ENCODE measurements around the gene ZNF445.
"Not testable (repeated sequence)": the region's sequence is repeated elsewhere in the genome, so short reads cannot be mapped to it uniquely, and the experiment has no call there.

ZNF445 gene

DNA sequence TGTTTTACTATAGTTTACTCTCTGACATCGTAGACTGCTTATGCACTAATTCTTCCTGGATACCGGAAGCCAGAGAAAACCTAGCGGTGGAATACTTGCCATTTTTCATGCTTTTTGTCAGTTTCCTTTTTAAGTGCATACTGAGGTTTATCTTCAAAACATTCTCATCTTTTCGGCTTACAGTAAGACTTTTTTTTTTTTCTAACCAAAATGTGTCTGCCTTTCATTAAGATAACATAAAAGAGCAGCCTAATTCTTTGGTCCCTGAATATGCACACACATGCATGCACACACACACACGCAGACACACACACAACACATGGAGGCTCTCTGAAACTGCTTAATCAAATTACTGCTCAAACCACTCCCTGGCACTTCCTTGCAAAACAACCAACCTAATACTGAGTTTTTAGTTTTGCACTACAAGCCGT is 1.3 kb downstream of the ZNF445 start:
- DNase-seq (ENCODE audit: low spot score), result no peak

DNA sequence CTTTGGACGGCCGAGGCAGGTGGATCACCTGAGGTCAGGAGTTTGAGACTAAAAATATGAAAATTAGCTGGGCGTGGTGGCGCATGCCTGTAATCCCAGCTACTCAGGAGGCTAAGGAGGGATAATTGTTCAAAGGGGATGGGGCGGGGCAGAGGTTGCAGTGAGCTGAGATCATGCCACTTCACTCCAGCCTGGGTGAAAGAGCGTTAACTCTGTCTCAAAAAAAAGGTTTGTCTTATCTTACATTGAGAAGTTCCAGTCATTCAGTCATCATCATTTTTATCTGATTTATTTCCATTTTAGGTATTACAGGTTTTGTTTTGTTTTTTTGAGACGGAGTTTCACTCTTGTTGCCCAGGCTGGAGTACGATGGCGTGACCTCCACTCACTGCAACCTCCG is 2.6 kb downstream of the ZNF445 start:
- not testable (repeated sequence) for DNase-seq (ENCODE audit: low spot score)

GRCh38 chr3:44470430-44470829 is 7.0 kb downstream of the ZNF445 start:
- no peak for DNase-seq (ENCODE audit: low spot score)

- no peak for DNase-seq (ENCODE audit: low spot score)
Observed at GRCh38 chr3:44469914-44470313, 7.6 kb downstream of the ZNF445 start.

DNA sequence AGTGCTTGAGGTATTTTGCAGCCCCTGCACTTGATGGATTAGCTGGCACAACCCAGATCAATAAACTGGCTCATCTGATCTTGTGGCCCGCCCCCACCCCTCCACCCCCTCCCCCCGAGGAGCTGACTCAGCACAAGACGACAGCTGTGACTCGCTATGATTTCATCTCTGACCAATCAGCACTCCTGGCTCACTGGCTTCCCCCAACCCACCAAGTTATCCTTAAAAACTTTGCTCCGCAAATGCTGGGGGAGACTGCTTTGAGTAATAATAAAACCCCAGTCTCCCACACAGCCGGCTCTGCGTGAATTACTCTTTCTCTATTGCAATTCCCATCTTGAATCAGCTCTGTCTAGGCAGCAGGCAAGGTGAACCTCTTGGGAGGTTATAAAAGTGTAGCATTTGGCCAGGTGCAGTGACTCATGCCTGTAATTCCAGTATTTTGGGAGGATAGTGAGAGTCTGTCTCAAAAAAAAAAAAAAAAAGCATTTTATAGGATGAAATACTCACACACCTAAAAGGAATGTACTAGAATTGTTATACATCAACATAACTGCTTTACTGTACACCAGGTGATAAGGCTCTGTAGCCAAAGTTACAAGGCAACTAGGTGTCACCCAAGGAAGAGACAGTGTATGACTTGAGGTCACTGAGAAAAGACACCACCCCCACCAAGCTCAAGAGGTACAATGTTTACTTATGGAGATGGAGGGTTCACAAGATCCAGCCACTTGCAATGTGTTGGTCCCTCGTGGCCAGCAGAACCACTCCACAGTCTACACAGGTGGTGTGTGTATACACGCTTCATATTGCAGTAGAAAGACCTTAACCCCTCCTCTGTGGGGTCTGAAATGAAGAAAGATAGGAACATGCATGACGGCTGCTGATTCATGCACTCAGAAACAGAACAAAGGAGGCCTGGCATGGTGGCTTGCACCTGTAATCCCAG is 8.6 kb downstream of the ZNF445 start:
- peak; percentile 33 for DNase-seq (ENCODE audit: low spot score)

- DNase-seq (ENCODE audit: low spot score), result not testable (repeated sequence)
Observed at GRCh38 chr3:44468099-44468537, 9.4 kb downstream of the ZNF445 start.

DNA sequence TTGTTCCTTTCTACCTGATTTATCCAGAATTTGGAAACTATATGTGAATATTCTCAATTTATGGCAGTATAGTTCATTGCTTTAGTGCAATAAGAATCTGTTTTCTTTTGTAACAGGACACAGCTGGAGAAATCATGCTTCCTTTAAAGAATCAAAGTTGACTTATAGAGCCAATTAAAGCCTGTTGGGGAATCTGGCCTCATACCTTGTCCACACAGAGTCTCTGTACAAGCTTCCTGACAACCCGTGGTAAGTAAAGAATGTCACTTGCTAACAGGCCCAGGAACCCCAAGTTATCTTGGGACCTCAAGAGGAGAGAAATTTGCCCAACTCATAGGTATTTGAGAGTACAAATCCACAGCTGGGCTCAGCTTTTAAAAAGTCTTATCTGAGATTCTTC is 10.2 kb downstream of the ZNF445 start:
- no peak for DNase-seq (ENCODE audit: low spot score)

GRCh38 chr3:44464920-44465319 is 12.6 kb downstream of the ZNF445 start:
- DNase-seq (ENCODE audit: low spot score), result not testable (repeated sequence)

DNA sequence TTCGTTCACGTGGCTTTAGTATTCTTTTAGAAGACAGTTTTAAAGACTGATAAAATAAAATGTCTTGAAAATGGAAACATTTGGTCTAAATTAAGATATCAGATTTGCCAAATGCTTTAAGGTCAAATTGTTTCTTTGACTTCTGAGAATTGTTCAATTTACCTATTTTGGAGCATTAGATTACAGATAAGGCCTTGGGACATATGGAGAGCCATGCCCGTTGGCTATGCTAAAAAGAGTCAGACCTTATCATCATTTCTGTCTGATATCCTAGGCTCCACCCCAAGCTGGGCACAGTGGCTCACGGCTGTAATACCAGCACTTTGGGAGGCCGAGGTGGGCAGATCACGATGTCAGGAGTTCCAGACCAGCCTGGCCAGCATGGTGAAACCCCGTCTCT is 13.0 kb downstream of the ZNF445 start:
- DNase-seq (ENCODE audit: low spot score), result no peak

GRCh38 chr3:44460050-44460449 is 17.4 kb downstream of the ZNF445 start:
- DNase-seq (ENCODE audit: low spot score), result not testable (repeated sequence)

GRCh38 chr3:44455318-44455717 is 22.2 kb downstream of the ZNF445 start:
- DNase-seq (ENCODE audit: low spot score), result no peak

GRCh38 chr3:44454258-44454657 is 23.2 kb downstream of the ZNF445 start:
- no peak for DNase-seq (ENCODE audit: low spot score)

DNA sequence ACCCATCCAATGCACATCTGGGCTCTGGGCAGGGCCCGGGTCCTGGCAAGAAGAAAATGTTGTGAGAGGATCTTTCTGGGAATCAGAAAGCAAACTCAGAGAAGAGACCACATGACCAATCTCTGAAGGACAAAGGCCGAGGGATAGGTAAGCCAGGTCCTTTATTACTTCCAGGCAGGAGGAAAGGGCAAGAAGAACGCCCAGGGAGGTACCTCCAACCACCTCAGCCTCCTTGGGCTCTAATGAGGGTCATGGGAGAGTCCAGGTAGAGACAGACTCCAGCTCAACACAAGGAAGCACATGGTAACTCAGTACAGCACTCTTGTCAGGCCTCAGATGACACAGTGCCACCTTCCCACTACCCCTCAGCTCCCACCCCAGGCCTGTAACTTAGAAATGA is 26.0 kb downstream of the ZNF445 start:
- no peak for DNase-seq (ENCODE audit: low spot score)

GRCh38 chr3:44446929-44447328 is 30.5 kb downstream of the ZNF445 start:
- no peak for DNase-seq (ENCODE audit: low spot score)

- no peak for DNase-seq (ENCODE audit: low spot score)
Observed at GRCh38 chr3:44445786-44446185, 31.7 kb downstream of the ZNF445 start.

GRCh38 chr3:44444896-44445691 is 32.4 kb downstream of the ZNF445 start:
- no peak for DNase-seq (ENCODE audit: low spot score)

GRCh38 chr3:44444437-44444836 is 33.0 kb downstream of the ZNF445 start:
- DNase-seq (ENCODE audit: low spot score), result no peak

- DNase-seq (ENCODE audit: low spot score), result no peak
Observed at GRCh38 chr3:44442596-44443309, 34.7 kb downstream of the ZNF445 start.

DNA sequence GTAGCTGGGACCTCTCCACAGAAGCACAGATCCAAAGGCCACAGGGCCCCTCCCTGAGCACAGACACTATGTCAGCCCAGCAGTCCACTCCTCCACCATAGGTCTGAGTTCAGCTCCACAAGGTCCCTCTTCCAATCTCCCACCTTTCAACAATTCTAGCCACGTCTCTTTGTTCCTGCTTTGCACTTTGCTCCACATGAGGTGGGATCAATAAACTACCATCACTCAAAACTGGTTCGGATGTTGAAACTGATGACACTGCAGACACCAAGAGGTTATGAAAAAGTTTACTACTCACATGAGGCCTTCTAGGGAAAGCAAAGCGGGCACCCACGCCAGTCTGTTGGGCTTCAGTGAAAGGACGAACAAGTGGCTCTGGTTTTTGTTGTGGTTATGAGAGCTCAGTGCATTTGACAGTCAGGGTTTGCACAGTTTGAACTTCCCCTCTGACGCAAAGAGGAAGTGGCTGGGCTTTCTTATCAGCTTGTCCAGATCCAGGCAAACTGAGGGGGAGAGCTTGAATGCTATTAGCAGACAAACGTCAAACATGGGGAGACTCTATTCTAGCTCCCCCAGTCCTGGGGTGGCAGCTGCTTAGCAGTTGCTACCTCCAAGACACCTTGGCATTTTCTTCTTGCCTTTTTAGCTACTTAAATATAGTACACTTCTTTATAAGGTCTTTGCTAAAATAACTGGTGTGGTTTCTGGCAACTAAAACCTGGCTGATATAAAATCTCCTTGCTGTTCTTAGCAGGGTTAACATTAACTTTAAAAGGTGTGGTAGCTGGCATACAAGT is 37.8 kb downstream of the ZNF445 start:
- DNase-seq (ENCODE audit: low spot score), result no peak

DNA sequence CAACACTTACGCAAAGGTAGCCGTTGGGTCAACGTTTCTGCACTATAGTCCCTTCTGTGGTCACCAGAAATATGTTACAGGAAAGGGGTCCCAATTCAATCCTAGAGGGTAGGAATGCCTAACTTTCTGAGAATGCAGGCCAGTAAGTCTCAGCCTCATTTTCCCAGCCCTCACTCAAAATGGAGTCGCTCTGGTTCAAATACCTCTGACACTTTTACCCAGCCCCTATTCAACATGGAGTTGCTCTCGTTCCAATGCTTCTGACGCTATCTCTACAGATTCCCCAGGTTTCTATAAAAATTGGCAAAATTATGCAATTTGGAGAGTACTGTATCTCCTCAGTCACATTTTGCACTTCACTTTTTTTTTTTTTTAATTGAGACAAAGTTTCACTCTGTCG is 39.7 kb downstream of the ZNF445 start:
- DNase-seq (ENCODE audit: low spot score), result no peak

DNA sequence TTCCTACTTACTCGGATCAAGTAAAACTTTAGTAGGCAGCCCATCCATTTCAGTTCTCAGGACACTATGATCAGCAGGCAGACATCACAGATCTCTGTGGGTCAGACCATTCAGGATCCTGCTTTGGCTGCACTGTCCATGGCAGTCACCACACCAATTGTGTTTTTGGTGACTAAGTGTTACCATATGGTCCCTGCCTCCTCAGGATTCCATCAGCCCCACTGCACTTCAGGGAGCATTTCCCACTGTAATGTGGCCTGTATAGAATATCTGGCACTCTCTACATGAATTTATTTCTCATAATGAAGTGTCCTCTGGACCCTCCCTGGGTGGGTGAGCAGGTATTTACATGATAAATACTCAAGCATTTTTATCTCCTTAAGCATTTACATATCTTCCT is 41.3 kb downstream of the ZNF445 start:
- no peak for DNase-seq (ENCODE audit: low spot score)

All from iPS-NIHi11 (cell line).